ENCODE results near the gene RET.

RET gene

DNA sequence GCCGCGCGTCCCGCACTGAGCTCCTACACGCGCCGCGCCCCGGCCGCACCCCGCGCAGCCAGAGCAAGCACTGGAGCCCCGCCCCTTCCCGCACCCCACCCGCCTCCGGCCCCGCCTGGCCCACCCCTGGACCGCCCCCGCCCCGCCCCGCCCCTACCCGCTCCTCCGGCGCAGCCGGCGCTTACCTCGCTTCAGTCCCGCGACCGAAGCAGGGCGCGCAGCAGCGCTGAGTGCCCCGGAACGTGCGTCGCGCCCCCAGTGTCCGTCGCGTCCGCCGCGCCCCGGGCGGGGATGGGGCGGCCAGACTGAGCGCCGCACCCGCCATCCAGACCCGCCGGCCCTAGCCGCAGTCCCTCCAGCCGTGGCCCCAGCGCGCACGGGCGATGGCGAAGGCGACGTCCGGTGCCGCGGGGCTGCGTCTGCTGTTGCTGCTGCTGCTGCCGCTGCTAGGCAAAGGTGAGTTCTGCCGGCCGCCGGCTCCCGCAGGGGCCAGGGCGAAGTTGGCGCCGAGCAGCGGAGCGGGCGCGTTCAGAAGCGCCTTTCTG, at the start of gene RET:
Gene RET (plus strand): TSS at position 194 of the 545 bp plus-strand sequence. CDS start 190 bp downstream, at position 384.
- DNase-seq (ENCODE audit: low read depth in 1 of 2, low spot score in 1 of 2), result no peak

DNA sequence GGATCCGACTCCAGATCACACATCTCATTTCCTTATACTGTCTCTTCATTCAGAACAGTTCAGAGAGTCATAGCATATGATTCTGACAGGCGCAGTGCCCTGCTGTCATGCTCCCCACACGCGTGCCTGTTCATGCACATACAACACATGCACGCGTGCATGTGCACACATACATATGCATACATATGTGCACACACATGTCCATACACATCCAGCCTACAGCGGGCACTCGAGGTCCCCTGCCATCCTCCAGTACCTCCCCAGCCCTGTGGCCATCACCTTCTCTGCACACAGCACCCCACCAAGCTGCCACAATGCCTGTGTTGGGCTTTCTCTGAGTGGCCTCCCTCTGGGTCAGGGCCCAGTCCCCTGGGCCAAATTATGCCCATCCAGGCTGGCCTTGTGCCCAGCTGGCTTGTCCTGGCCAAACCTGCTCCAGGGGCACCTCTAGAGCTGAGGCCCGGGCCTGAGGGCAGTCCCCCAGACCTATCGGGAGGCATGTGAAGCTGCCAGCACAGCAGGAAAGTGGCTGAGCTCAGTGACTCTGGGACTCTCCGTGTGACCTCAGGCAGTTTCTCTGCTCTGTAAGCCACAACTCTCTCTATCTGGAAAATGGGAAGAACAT, 49.4 kb upstream of the RET start:
- DNase-seq (ENCODE audit: low read depth in 1 of 2, low spot score in 1 of 2), result no peak

GRCh38 chr10:43028143-43028542, 48.7 kb upstream of the RET start:
- DNase-seq (ENCODE audit: low read depth in 1 of 2, low spot score in 1 of 2), result no peak

DNA sequence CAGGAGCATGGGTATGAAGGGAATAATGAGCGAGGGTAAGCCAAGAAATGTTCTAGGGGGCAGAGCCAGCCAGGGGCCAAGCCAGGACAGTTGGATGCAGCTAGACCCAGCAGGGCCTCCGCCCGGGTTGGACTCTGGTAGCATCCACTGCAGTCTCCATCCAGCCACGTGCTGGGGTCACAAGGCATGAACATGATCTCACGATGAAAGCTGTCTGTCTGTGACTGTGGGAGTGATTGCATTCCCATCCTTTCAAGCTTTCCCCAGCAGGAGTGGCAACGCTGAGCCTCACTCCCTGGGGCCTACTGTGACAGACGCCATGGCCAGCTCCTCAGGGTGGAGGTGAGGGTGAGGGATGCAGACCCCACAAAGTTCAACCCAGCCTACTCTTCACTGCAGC, 47.8 kb upstream of the RET start:
- DNase-seq (ENCODE audit: low read depth in 1 of 2, low spot score in 1 of 2), result no peak

DNA sequence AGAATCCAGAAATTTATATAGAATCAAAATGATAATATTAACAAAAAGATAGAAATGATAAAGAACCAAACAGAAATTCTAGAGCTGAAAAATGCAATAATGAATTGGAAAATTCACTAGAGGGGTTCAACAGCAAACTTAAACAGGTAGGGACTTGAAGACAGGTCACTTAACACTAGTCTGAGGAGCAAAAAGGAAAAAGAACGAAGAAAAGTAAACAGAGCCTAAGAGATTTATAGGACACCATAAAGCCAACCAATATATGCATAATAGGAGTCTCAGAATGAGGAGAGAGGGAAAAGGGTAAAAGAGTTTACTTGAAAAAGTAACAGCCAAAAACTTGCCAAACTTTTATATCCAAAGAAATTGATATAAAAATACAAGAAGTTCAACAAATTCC, 44.3 kb upstream of the RET start:
- DNase-seq (ENCODE audit: low read depth in 1 of 2, low spot score in 1 of 2), result no peak

- DNase-seq (ENCODE audit: low read depth in 1 of 2, low spot score in 1 of 2), result no peak
Measured at GRCh38 chr10:43035800-43036199, 41.1 kb upstream of the RET start.

DNA sequence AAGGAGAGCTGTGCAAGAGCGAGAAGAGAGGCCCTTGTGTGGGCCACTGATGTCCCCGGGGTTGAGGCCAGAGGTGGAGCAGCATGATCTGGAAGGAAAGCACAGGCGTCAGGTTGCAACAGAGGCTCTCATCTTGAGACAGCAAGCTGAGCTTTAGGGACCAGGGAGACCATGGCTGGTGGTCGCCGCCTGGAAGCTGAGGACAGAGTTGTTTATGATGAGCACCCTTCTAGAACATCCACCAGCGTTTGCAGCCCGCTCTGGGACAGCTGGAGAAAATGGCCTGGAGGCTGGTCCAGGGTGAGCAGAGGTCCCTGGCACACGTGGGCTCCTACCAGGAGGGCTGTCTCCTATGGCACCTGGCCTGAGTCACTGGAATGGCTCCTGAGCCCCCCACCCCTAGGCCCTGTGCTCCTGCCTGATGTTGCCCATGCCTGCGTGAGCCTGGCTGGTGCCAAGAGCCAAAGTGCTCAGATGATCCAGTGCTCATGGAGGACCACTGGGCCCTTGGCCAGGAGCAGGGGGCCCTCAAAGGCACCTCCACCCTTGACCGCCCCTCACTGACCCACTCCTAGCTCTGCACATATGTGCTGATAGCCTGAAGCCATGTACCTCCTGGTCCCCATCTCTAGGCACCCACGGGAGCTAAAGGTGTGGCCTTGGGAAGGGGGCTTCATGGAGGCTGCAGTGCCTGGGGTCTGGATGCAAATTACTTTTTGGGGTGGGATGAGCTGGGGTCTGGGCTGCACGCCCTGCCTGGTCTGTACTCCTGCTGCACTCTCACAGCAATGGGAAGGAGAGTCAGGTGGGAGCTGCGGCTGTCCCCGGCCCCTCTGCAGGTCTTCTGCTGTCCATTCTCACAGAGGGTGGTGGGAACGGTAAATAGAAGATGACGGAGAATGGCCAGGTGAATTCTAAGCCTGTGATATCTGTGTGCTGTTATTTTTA, 40.1 kb upstream of the RET start:
- no peak for DNase-seq (ENCODE audit: low read depth in 1 of 2, low spot score in 1 of 2)

- DNase-seq (ENCODE audit: low read depth in 1 of 2, low spot score in 1 of 2), result no peak
Measured at GRCh38 chr10:43037440-43037839, 39.4 kb upstream of the RET start.

DNA sequence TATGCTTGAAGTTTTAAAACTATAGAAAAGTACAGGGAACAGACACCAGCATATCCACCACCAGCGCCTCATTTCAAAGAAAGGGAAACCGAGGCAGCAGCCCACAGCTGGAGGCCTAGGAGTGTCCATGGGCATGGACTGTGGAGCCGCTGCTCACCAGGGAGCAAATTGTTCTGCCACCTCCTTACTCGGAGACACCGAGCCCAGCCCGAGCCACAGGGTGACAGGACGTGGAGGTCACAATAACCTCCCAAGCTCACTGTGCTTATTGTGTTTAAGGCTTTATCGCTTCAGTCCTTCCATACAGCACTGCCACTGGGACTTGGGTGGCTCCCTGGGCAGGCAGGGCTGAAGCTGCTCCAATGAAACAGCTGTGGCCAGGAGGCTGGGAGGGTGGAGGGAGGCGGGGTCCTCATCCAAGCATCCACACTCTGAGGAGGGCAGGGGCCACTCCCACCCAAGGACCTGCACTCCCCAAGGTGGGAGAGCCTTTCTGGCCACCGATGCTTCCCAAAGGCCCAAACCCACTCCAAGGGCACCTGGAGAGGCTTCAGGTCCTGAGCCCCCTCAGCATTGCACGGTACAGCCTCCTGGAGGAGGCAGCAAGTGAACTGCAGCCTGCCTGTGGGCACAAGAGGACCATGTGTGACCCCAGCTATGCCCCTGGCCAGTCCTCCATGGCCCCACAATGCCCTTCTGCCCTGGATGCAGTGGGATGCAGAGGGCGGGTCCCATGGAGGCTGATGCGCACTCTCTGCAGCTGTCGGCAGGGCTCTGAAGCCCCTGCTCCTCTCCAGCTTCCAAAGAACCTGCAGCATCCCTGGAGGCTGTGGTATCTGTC, 38.7 kb upstream of the RET start:
- DNase-seq (ENCODE audit: low read depth in 1 of 2, low spot score in 1 of 2), result no peak

DNA sequence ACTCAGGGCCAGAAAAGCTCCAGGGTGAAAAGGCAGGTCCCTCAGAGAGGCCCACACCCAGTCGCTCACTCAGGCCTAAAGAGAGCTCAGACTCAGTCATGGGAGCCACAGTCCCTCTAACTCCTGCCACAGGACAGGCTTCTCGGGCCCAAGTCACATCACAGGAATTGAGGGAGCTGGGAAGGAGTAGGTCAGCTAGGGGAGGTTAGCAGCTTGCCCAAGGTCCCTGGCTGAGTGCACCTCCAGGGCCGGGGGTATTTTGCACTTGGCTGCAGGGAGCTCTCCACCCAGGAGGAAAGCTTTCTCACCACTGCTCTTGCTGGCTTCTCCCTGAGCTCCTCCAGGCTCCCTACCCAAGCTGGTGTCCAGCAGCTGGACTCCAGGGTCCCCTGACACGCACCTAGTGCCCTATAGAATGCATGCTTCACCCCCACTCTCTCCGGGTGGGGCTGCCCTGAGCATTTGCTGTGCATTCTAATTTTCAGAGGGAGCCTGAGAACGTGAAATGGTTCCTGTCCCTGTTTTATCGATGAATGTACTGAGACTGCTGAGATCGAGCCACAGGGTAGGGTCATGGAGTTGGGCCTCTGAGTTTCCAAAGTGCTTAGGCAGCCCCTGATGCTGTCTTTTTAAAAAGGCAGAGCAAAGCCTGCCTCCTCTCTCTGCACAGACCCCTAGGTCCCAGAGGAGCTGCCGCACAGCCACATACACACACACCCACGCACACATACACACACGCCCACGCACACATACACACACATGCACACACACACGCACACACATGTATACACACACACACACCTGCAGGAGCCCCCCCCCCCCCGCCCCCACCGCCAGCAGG, 37.9 kb upstream of the RET start:
- DNase-seq (ENCODE audit: low read depth in 1 of 2, low spot score in 1 of 2), result no peak

GRCh38 chr10:43039624-43040481, 37.0 kb upstream of the RET start:
- DNase-seq (ENCODE audit: low read depth in 1 of 2, low spot score in 1 of 2), result no peak

DNA sequence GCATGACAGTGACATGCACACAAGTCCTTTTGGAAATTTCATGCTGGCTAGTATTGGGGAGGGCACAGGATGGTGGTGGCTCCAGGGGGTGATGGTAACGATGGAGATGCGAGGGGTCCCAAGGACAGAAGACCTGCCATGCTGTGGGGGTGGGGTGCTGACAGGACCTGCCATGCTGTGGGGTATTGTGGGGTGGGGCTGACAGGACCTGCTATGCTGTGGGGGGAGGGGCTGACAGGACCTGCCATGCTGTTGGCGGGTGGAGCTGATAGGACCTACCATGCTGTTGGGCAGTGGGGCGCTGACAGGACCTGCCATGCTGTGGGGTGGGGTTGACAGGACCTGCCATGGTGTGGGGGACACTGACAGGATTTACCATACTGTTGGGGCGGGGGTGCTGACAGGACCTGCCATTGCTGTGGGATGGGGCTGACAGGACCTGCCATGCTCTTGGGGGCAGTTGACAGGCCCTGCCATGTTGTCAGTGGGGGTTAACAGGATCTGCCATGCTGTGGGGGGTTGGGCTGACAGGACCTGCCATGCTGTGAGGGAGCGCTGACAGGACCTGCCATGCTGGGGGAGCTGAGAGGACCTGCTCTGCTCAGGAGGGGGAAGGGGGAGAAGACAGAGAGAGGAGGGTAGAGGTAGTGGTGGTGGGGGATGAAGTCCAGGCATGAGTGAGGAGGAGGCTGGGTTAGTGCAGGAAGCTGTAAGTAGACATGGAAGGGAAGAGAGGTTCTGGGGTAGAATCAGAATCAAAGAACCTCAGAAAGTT, 36.2 kb upstream of the RET start:
- DNase-seq (ENCODE audit: low read depth in 1 of 2, low spot score in 1 of 2), result no peak

- no peak for DNase-seq (ENCODE audit: low read depth in 1 of 2, low spot score in 1 of 2)
Measured at GRCh38 chr10:43041422-43042342, 35.2 kb upstream of the RET start.

GRCh38 chr10:43042503-43043341, 34.1 kb upstream of the RET start:
- DNase-seq (ENCODE audit: low read depth in 1 of 2, low spot score in 1 of 2), result no peak

DNA sequence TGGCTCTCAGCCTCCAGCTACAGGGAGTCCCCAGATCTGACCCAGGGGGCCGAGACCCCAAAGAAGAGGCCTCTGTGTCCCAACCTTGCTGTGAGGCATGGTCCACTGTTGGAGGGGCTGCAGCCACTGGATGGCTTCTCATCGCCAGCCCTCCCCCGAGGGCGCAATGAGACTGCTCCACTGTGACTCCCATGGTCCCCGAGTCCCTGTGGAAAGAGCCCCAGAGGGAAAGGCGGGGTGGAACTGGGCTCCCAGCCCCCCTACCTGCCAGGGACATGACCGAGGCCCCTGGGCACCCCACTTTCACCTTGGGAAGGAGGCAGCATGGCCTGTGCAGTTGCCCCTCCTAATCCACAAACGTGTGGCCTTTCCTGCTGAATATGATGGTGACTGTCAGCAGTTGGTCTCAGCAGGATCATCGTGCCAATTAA, 33.5 kb upstream of the RET start:
- no peak for DNase-seq (ENCODE audit: low read depth in 1 of 2, low spot score in 1 of 2)

DNA sequence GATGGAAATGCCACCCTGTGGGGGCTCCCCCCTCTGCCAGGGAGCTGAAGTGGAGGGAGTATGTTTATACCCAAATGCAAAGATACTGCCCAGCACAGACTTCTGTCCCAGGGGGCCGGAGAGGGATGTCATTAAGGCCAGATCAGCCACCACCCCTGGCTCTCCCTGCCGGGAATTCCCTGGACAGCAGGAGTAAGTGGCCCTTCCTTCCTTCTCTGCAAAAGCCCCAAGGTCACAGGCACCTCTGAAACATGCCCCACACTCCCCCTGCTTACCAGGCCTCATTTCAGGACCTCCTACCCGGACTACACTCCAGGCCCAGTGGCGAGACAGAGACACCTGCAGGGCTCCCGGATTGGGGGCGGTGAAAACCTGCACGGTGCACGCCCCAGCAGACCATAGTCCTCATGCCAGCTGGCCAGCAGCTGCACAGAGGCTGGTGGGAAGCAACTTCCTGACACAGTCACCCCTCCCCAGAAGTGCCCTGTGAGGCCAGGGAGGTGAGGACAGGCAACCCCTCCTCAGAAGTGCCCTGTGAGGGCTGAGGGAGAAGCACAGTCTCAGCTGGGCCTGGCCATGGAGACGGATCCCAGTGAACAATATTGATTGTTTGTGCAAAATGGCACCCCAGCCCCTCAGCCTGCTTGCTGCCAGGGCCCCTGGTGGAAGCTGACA, 33.0 kb upstream of the RET start:
- no peak for DNase-seq (ENCODE audit: low read depth in 1 of 2, low spot score in 1 of 2)

Data from activated T-helper 1 cell treated with anti-CD3 and anti-CD28 coated beads, Interleukin-2, amount 50 U/mL, for 16 hours (primary cell).